ENCODE measurements around the gene REPS1. TPM values are rescaled to one million over a fixed set of nuclear protein-coding genes. Genes with fewer than 3 reads are reported as not detected.

Gene REPS1
- total RNA-seq, 2 donors from 2014 or later: 43.1 to 86.0 TPM

DNA sequence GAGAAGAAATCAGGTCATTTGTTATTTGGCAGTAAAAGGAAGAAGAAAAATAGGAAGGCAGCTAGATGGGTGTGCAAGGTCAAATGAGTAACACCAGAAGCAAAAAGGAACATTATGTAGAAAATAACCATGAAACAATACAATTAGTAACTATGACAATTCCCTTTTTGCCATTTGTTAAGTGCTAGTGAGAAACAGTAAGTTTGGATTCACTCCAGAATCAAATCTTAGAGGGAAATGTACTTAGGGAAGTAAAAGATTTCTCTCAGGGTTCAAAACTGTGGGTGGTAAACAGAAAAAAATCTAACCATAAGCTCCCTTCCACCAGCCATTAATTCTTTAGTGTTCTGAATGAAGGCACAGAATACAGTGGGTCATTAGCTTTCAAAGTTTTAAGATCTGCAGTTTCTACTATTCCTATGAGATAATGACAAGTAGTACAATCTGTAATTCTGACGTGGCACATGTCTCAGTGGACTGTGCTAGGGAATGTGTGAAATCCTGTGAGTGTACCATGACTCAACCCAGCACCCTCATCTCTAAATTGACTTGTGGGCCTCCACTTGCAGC is 17.1 kb downstream of the REPS1 start:
- H3K27ac ChIP-seq: peak overlapping the region in 1 of 2 donors; percentile 49
- no peaks in the 10 kb centered on the region for H3K9me3 ChIP-seq
- no peaks in the 10 kb centered on the region for H3K36me3 ChIP-seq
- ATAC-seq (ENCODE audit: insufficient number of reproducible peaks, low FRiP score, low read depth): peak; percentile 49
- no peak overlapping the region for H3K4me3 ChIP-seq
- no peaks in the 10 kb centered on the region for H3K27me3 ChIP-seq (replicated peaks; ENCODE audit: insufficient read depth)
- peaks cover 39 to 53% of the 10 kb centered on the region in 2 donors for H3K4me1 ChIP-seq (ENCODE audit: control insufficient read depth in 1 of 2, low read depth in 2 of 2)
- peak; percentile 15 for DNase-seq (ENCODE audit: low spot score)
- TF ChIP-seq, protein P1, sequence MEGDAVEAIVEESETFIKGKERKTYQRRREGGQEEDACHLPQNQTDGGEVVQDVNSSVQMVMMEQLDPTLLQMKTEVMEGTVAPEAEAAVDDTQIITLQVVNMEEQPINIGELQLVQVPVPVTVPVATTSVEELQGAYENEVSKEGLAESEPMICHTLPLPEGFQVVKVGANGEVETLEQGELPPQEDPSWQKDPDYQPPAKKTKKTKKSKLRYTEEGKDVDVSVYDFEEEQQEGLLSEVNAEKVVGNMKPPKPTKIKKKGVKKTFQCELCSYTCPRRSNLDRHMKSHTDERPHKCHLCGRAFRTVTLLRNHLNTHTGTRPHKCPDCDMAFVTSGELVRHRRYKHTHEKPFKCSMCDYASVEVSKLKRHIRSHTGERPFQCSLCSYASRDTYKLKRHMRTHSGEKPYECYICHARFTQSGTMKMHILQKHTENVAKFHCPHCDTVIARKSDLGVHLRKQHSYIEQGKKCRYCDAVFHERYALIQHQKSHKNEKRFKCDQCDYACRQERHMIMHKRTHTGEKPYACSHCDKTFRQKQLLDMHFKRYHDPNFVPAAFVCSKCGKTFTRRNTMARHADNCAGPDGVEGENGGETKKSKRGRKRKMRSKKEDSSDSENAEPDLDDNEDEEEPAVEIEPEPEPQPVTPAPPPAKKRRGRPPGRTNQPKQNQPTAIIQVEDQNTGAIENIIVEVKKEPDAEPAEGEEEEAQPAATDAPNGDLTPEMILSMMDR (IDR thresholded peaks at IDR 0.05): no peak

DNA sequence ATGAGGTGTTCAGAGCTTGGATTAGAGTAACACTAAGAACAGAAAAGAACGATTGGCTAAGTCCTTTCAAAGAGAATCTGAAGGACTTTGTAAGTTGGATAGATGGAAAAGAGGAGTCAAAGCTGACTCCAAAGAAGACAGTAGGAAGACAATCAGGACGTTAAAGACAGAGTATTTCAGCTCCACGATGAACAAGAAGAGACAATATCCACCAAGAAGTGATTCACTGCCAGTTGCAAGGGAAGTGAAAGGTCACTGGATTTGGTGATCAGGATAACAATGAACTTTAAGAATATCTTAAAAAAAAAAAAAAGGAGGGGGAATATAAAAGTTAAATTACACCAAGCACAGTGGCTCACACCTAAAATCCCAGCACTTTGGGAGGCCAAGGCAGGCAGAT is 17.9 kb downstream of the REPS1 start:
- DNase-seq (ENCODE audit: low spot score) (no peak), ATAC-seq (ENCODE audit: insufficient number of reproducible peaks, low FRiP score, low read depth) (no peak)
- Histone ChIP-seq H3K4me1 (ENCODE audit: control insufficient read depth in 1 of 2, low read depth in 2 of 2) (peaks cover 39 to 53% of the 10 kb centered on the region in 2 donors), H3K9me3 (no peaks in the 10 kb centered on the region), H3K36me3 (no peaks in the 10 kb centered on the region), H3K4me3 (no peak overlapping the region), H3K27ac (peak overlapping the region in 1 of 2 donors; percentile 49), H3K27me3 (replicated peaks; ENCODE audit: insufficient read depth) (no peaks in the 10 kb centered on the region)
- TF ChIP-seq, protein P1 (IDR thresholded peaks at IDR 0.05): no peak

DNA sequence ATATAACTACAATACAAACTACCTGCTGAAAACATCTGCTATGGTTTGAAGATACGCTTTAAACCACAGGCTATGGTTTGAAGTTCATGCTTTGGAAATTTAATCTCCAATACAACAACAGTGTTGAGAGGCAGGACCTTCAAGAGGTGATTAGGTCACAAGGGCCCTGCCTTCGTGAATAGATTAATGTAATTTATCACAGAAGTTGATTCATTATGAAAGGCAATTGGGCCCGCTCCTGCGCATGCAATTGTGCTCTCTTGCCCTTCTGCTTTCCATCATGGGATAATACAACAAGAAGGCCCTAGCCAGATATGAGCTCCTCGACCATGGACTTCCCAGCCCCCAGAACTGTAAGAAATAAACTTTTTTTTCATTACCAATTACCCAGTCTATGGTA is 21.2 kb downstream of the REPS1 start:
- Histone ChIP-seq H3K36me3 (no peaks in the 10 kb centered on the region), H3K27ac (no peak overlapping the region), H3K27me3 (replicated peaks; ENCODE audit: insufficient read depth) (no peaks in the 10 kb centered on the region), H3K9me3 (no peaks in the 10 kb centered on the region), H3K4me3 (no peak overlapping the region), H3K4me1 (ENCODE audit: control insufficient read depth in 1 of 2, low read depth in 2 of 2) (peaks cover 29 to 31% of the 10 kb centered on the region in 2 donors)
- DNase-seq (ENCODE audit: low spot score) (no peak), ATAC-seq (ENCODE audit: insufficient number of reproducible peaks, low FRiP score, low read depth) (no peak)
- TF ChIP-seq, protein P1 (IDR thresholded peaks at IDR 0.05): no peak

DNA sequence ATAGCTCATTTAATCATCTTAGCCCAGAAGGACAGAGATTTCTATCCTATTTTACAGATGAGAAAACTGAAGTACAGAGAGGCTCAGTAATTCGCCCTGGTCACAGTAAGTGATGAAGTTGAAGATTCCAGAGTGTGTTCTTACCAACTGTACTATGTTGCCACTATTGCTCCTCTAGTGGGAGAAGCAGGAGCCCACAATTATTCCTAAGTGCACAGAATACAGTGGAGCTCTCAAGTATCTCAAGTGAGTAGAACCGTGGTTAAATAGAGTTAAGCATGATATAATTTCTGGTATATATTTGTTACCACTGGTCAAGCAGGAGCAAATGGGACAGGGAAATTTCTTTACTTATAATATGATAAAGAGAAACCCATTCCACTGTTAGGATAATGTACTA is 22.1 kb downstream of the REPS1 start:
- no peak for ATAC-seq (ENCODE audit: insufficient number of reproducible peaks, low FRiP score, low read depth)
- no peaks in the 10 kb centered on the region for H3K36me3 ChIP-seq

DNA sequence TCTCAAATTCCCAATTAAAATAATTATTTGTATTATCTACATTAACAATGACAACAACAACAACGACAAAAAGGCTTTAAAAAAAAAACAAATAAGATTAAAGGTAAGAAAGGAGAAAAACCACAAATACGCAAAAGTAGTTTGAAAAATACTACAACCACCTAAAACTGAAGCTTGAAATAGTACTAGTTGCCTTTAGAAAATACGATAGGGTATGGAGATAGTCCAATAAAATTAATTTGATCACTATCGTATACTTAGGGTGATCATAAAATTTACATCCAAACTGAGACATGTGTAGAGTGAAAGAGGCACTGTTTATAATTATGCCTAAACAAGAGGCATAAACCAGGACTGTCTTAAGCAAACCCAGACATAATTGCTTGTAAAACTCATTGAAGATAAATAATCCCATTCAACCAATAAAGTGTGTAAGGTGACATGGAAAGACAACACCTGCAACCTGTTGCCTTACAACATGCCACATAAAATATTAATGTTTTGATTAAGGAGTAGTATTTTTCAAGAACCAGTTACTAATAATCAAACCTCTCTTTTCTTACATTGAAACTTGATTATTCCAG is 22.7 kb downstream of the REPS1 start:
- ATAC-seq (ENCODE audit: insufficient number of reproducible peaks, low FRiP score, low read depth): no peak
- no peaks in the 10 kb centered on the region for H3K36me3 ChIP-seq
- TF ChIP-seq, protein P1 (IDR thresholded peaks at IDR 0.05): no peak
- peaks cover 16% of the 10 kb centered on the region in 2 donors for H3K4me1 ChIP-seq (ENCODE audit: control insufficient read depth in 1 of 2, low read depth in 2 of 2)
- no peaks in the 10 kb centered on the region for H3K9me3 ChIP-seq
- DNase-seq (ENCODE audit: low spot score): no peak
- no peak overlapping the region for H3K27ac ChIP-seq
- no peaks in the 10 kb centered on the region for H3K27me3 ChIP-seq (replicated peaks; ENCODE audit: insufficient read depth)
- H3K4me3 ChIP-seq: no peak overlapping the region

More for the DNA sequence above, 22.1 kb downstream of the REPS1 start:
- no peak for DNase-seq (ENCODE audit: low spot score)
- H3K4me1 ChIP-seq (ENCODE audit: control insufficient read depth in 1 of 2, low read depth in 2 of 2): peaks cover 21 to 22% of the 10 kb centered on the region in 2 donors
- H3K9me3 ChIP-seq: no peaks in the 10 kb centered on the region
- H3K27me3 ChIP-seq (replicated peaks; ENCODE audit: insufficient read depth): no peaks in the 10 kb centered on the region
- TF ChIP-seq, protein P1 (IDR thresholded peaks at IDR 0.05): no peak
- H3K4me3 ChIP-seq: no peak overlapping the region
- no peak overlapping the region for H3K27ac ChIP-seq
